ENCODE results near the gene NEXN.

- TF ChIP-seq CTCF (IDR thresholded peaks at IDR 0.05) (no peak), POLR2A (IDR thresholded peaks at IDR 0.05) (no peak)
Measured at GRCh38 chr1:77986810-77987209, 98.4 kb downstream of the NEXN start.
